Panc1 (cell line): ENCODE results near the gene EFNA5.

Source experiments
- POLR2AphosphoS5 ChIP-seq: IDR thresholded peaks from 2 replicates; pipeline ENCODE4 v1.6.1; 2012; ENCODE audit warnings: mild to moderate bottlenecking, low read depth, low read length, moderate library complexity
- TF ChIP-seq, protein P1 (sequence below): fragments of 450-650 bp; IDR thresholded peaks from 2 replicates; pipeline ENCODE4 v1.5.1; 2017; ENCODE audit warnings: mild to moderate bottlenecking

DNA sequence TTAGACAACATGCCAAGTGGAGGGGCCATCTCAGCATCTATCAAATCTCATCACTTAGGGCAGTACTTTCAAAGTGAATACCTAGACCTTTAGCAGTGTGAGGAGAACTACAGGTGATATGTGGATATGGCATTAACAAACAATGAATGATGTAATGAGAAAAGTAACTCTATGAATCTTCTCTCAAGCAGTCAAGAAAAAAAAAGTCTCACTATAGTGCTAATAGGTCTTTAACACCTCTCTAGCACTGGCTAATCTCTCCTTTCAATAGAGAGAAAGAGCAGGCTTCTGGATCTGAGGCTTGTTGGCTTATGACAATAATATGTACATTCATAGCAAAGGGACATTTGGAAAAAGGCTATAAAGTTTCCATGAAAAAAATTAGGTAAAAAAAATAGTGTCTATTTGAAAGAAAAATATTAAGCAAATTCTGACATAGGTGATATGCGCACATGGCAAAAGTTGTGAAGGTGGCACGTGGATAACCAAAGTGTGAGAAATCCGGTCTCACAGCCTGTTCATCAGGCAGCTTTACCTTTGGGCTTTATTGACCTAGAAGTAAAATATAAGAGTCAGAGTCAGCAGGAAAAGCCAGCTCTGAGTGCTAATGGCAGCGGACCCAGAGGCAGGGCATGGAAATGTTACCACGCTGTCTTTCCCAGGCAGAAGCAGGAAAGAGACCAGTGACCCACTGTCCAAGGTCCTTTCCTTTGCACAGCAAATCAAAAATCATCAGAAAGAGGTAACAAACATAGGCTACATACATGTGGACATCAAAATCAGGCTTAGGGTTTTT is 203.4 kb downstream of the EFNA5 start:
- TF ChIP-seq, protein P1, sequence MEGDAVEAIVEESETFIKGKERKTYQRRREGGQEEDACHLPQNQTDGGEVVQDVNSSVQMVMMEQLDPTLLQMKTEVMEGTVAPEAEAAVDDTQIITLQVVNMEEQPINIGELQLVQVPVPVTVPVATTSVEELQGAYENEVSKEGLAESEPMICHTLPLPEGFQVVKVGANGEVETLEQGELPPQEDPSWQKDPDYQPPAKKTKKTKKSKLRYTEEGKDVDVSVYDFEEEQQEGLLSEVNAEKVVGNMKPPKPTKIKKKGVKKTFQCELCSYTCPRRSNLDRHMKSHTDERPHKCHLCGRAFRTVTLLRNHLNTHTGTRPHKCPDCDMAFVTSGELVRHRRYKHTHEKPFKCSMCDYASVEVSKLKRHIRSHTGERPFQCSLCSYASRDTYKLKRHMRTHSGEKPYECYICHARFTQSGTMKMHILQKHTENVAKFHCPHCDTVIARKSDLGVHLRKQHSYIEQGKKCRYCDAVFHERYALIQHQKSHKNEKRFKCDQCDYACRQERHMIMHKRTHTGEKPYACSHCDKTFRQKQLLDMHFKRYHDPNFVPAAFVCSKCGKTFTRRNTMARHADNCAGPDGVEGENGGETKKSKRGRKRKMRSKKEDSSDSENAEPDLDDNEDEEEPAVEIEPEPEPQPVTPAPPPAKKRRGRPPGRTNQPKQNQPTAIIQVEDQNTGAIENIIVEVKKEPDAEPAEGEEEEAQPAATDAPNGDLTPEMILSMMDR: no peak
- TF ChIP-seq POLR2AphosphoS5: no peak
